Inflammatory macrophage treated with lipopolysaccharide for 1 hour (primary cell): ENCODE results near the gene MARK4.
"Not testable (repeated sequence)": the region's sequence is repeated elsewhere in the genome, so short reads cannot be mapped to it uniquely, and the experiment has no call there.

Experiments
- DNase-seq, 2 donors: peaks; one replicate each; pipeline ENCODE4 v3.0.0-alpha.2; 2020 to 2022

Gene MARK4

DNA sequence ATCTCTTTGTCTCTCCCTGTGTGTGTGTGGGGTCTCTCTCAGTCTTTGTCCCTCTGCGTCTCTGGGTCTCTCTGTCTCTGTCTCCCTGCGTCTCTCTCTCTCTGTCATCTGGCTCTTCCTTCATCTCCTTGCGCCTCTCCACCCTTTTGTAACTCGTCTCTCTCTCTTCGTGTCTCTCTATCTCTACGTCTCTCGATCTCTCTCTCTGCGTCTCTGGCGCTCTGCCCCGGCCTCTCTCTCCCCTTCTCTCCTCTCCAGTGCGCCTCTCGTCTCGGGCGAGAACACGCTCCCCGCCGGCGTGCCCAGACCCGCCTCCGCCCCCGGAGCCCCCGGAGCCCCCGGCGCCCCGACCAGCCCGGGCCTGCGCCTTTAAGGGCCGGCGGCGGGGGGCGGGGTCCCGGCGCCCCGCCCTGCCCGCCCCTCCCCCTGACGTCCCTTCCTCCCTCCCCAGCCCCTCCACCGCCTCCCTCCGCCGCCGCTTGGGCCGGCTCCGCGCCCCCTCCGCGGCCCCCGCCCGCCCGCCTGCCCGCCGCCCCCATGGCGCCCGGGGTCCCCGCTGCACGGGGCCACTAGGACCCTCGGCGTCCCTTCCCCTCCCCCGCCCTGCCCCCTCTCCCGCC lies at the start of gene MARK4:
TSS of gene MARK4 (plus strand) at position 440 of the 620 bp plus-strand sequence. CDS start 318 bp downstream, outside the sequence.
- peak; percentile 30 to 49 for DNase-seq

DNA sequence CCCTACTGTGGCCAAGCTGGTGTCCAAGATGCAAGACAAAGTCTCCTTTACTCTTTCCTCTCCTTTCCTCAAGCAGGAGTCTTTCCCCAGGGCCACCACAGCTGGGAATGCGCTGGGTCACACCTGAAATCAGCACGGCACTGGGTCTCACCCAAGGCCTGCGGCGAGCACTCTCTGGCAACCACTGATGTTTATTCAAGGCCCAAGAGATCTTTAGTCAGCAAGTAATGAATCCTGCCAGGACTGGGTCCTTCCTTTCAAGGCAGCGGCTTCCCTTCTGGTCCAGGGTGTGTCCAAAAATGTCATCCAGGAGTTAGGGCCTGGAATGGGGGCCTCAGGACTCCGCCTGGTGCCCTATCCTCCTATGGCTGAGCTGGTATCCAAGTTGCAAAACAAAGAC lies 48.4 kb upstream of the MARK4 start:
- DNase-seq, result no peak

DNA sequence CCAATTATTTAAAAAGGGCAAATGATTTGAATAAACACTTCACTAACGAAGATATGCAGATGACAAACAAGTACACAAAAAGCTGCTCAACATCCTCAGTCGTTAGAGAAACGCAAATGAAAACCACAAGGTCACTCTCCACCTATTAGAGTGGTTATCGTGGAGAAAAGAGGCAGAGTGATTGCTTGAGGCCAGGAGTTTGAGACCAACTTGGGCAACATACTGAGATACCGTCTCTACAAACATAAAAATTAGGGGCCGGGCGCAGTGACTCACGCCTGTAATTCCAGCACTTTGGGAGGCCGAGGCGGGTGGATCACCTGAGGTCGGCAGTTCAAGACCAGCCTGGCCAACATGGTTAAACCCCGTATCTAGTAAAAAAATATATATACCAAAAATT lies 45.3 kb upstream of the MARK4 start:
- DNase-seq, result no peak

DNA sequence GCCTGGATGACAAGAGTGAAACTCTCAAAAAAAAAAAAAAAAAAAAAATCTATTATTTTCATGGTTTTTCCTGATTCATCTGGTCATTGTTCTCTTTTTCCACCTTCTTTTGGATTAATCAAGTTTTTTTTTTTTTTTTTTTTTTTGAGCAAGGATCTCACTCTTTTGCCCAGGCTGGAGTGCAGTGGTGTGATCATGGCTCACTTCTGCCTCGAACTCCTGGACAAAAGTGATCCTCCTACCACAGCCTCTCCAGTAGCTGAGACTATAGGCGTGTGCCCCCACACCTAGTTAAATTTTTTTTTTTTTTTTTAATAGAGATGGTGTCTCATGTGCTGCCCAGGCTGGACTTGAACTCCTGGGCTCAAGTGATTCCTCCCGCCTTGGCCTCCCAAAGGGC lies 44.7 kb upstream of the MARK4 start:
- DNase-seq, result no peak

DNA sequence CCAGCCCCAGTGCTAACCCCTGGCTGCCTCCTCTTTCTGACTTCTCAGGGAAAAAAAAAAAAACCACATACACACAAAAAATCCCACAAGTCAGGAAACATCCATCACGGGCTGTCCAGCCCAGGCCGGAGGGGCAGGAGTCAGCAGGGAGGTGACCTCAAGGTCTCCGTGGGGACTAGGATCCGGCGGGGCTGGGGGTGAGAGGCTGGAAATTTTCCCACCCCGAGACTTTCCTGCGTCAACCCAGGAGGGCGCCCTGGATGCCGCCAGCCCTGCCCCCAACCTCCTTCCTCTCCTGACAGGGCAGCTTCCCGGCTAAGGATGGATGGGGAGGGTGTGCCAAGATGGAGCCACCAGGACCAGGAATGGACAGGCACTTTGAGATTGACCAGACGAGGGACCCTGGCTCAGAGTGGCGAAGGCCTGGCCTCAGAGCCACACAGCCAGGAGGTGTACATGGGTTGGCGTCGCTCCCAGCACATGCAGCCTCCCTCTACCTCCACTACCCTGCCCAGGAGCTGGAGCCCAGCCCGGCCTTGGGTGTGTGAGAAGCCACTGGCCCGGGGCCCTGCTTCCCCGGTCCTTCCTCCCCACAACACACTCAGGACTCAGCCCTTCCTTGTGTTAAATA lies 39.2 kb upstream of the MARK4 start:
- DNase-seq, result no peak

DNA sequence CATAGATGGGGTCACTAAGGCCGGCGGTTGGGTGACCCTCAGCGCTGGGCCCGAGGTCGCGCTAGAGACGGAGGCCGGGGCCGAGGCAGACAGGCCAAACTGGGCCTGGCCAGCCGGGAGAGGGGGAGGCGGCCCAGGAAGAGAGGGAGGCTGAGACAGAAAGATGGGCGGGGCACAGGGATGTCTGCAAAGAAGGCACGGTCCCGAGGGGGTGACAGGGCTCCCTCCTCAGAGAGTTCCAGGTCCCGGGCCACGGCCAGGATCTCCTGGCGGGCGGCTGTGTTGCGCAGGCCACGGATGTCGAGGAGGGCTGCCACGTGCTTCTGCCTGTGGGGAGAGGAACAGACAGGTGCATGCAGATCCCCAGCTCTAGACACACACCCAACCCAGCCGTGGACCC lies 38.0 kb upstream of the MARK4 start:
- no peak for DNase-seq

DNA sequence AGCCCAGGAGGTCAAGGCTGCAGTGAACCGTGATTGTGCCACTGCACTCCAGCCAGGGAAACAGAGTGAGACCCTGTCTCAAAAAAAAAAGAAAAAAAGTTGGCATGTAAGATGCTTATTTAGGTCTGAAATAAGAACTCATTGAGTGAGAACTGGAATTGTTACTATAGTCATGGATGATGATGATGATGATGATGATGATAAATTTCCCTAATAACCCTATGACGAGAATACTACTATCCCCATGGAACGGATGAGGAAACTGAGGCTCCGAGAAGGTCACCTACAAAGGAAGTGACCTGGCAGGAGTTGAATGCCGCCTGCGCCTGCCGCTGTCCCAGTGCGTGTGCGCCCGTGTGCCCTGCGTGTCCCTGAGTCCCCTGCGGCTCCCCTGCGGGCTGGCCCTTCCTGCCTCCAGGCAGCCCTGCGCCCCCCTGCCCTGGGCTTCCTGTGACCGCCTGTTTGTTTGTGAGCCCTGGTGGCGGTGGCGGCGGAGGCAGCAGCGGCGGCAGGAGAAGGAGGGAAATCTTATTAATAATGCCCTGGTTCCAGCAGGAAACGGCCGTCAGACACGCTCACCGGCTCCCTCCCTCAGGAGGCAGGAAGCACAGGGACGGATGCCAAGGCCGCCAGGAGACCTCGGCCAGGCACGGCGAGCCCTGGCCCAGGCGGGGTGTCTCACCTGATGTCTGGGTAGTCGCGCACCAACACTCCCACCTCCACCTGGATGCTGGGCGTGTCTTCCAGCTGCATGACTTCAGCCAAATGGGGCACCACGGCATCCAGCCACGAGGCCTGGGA lies 35.5 kb upstream of the MARK4 start:
- DNase-seq, result no peak

DNA sequence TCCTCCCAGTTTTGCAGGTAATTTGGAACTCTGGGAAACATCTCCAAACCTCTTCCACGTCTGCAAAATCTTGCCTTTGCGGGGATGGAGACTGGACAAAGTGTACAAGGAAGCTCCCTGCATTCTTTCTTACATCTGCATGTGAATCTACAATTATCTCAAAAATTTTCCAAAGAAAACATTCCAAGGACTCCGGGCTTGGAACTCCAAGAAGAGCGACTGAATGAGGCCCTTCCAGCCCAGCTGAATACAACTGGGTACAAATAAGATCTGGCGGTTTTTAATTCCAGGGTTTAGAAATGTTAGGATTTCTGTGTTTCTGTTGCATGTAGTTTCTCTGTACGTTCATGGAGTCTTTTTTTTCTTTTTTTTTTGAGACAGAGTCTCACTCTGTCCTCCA lies 34.4 kb upstream of the MARK4 start:
- DNase-seq, result no peak

DNA sequence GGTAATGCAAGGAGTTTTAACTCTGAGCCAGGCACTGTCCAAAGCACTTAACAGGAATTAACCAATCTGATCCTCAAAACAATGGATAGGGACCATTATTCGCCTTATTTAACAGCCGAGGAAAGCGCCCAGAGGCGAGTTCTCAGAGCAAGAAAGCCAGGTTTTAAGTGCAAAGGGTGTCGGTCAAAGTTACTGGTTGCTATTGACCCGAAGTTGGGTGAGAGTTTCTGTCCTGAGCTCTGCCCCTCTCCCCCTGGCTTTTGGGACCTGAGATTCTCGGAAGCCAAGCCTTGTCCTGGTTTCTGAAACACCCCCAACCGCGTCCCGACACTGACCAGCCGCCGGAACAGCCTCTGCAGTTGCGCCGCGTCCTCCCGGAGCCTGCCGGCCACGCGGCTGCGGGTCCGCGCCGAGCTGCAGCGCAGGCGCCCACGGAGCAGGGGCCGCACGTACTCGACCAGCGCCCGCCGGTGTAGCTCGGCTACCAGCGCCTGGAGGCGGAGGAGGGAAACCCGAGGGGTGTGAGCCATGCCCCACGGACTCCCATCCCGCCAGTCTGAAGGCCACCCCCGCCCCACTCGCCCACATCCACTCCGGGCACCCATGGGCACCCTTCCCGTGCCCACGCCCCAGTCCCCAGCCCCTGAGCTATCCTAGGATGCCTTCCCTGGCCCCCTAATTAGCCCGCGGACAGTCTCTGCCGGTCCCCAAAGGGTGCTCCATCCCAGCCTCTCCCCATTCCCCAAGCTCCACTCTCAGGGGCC lies 33.7 kb upstream of the MARK4 start:
- DNase-seq, result no peak

DNA sequence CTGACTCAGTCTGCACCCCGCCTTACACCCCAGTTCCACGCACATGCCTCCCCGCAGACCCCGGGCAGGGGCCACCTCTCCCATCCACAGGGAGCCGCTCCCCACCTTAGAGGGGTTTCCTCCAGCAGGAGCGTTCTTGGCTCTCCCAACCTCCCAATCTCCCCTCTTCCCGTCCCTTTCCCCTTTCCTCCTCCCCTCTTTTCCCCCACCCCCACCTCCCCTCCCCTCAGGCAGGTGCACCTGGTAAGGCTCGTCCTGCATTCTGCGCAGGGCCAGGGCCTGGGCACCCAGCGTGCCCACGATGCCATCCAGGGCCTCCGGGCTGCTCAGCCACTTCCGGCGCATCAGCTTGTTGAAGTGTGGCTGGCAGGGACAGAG lies 33.1 kb upstream of the MARK4 start:
- DNase-seq, result no peak

DNA sequence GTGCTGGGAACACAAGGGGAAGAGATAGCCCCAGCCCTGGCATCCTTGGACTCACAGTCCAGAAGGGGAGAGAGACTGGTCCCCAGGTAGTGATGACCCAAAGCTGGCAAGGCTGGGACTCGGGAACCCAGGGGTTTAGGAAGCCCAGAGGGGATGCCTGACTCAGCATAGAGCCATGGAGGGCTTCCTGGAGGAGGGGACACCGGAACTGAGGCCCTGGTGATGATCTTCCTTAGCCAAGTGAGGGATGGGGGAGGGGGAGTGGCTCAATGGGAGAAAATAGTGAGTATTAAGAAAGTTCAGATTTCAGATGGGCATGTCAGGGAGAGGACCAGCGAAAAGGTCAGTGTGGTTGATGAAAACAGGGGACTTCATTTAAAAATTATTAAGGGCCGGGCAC lies 32.6 kb upstream of the MARK4 start:
- no peak for DNase-seq

DNA sequence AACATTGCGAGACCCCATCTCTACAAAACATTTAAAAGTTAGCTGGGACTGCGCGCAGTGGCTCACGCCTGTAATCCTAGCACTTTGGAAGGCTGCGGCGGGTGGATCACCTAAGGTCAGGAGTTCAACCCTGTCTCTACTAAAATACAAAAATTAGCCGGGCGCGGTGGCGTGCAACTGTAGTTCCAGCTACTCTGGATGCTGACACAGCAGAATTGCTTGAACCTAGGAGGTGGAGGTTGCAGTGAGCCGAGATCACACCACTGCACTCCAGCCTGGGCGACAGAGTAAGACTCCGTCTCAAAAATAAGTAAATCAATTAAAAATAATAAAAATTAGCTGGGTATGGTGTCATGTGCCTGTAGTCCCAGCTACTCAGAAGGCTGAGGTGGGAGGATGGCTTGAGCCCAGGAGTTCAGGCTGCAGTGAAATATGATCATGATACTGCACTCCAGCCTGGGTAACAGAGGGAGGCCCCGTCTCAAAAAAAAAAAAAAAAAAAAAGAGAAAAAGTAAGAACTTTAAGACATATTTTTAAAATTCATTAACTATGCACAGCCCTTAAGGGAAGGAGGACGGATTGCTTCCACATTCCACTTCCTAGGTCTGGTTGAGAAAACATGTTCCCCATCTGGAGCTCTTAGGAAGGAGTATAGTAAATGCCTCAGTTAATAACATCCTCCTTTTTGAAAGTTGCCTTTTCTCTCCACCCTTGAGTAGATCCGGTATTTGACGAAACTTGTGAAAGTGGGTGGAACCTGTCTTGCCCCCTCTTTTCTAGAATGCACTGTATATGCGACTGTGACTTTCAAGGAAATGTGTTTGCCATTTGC lies 31.9 kb upstream of the MARK4 start:
- DNase-seq, result peak; percentile 9 to 44

DNA sequence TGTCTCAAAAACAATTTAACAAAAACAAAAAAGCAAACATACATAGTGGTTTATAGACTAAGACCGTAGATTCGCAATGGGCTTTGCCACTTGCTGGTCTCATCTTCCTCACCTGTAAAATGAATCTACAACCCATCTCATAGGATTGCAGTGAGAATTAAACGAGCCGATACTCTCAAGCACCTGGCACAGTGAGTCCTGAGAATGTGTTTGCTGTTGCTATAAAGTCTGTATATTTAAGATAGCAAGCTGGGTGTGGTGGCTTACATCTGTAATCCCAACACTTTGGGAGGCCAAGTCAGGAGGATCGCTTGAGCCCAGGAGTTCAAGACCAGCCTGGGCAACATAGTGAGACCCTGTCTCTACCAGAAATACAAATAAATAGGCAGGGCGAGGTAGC lies 28.3 kb upstream of the MARK4 start:
- no peak for DNase-seq

DNA sequence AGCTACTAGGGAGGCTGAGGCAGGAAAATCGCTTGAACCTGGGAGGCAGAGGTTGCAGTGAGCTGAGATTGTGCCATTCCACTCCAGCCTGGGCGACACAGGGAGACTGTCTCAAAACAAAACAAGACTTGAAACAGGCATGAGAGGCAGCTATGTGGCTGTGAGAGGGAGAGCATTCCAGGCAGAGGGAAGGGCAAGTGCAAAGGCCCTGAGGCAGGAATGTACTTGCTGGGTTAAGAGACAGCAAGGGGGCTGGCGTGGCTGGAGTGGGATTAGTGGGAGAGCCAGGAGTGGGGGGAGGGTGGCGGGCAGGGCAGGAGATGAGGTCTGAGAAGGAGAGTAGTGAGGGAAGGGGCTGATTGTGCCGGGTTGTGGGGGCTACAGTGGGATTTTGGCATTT lies 27.2 kb upstream of the MARK4 start:
- DNase-seq, result no peak

DNA sequence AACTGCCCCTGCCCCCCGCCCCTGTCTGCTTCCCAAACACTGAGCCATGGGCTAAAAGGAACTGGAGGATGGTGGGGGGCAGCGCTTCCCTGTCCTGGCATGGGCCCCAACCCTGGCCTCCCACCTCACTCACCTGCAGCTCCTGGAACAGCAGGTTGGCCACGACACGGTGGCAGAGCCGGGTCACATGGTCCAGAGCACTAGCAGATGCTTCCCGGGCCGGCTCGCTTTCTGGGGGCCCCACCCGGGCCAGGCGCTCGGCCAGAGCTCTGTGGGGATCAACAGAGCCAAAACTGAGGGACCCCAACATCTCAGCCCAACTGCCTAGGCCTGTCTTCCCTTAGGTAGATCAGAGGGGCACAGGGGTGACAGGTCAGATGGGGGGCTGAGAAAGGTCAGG lies 26.4 kb upstream of the MARK4 start:
- DNase-seq, result no peak

DNA sequence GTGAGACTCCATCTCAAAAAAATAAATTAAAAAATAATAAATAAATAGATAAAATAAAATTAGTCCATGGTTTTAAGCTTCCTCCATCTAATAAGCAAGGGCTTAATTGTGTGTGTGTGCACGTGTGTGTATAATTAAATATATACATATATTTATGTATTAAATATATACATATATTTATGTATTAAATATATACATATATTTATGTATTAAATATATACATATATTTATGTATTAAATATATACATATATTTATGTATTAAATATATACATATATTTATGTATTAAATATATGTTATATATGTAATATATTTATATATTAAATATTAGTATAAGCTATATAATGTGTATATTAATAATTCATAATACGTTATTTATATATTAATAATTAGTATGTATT lies 22.0 kb upstream of the MARK4 start:
- not testable (repeated sequence) for DNase-seq

DNA sequence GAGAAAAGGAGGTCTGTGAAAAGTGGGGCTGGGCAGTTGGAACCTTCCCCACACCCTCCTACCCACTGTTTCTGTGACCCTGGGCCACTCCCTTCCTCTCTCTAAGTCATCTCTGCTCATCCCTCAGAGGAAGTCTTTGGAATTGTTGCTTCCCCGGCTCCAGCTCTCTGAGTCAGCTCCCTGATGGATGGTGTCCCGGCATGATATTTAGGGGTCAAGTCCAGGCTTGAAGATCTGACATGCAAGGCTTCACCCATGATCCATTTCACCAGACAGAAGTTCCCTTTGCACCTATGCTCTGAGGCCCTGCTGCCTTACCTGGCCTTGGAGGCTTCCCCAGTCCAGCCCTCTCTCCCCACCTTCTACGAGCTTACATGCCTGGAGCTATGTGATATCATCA lies 19.2 kb upstream of the MARK4 start:
- DNase-seq, result no peak

DNA sequence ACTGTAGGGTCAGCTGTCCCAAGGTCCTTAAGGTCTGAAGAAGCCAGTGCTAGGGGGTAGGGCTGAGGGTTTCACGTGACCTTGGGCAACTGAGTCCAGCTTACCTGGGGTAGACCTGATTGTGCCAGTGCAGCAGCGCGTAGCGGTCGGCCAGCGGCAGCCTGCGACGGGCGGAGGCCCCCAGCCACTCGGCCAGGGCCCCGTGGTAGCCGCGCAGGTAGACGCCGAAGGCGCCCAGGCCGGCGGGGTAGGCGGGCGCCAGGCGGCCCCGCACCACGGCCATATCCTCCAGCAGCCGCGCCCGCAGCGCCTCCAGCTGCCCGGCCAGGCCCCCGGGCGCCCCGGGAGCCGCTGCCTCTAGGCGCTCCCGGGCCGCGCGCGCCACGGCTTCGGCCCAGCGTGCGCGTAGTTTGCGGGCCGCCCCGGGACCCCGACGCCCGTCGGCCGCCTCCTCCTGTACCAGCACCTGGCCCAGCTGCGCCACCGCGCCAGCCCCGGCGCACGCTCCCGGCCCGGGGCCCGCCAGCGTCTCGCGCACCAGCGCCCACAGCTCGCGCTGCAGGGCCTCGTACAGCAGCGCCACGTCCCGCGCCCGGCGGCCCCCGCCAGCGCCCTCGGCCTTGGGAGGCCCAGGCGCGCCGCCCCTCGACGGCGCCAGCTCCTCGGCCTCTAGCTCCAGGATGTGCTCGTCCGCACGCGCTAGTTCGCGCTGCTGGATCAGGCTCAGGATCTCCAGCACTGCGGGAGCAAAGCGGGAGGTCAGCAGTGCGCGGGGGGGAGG lies 16.8 kb upstream of the MARK4 start:
- DNase-seq, result no peak

DNA sequence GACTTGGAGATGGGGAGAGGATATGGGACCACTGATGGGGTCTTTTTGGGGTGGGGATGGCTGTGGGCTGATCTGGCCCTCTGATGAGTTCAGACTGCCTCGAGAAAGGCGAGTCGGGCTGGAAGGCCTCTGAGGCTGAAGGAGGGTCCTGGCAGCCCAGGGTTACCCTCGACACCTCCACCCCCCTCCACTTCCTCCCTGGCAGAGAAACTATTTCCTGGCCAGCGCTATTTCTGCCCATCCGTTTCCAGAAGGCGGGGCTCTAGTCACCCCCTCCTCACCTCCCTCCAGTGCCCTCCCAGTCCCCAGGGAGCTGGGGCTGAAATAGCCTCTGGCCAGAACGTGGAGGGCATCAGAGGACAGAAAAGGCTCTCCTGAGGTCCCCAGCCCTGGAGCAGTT lies 15.6 kb upstream of the MARK4 start:
- DNase-seq, result no peak

DNA sequence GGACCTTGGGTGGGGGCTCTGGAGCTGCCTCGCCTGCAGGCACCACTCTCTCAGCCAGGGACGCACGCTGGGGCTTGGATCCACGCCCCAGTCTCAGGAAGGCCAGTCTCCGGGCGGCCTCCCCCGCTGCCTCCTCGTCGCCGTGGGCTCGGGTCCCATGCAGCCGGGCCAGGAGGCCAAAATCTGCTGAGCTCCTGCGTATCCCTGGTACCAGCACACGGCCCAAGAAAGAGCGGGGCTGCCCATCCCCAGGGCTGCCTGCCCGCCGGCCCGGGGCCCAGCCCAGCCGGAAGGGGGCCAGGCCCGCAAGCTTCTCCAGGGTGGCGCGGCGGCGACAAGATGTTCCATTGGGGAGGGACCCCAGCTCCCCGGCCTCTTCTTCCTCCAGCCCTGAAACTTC lies 12.5 kb upstream of the MARK4 start:
- DNase-seq, result no peak

DNA sequence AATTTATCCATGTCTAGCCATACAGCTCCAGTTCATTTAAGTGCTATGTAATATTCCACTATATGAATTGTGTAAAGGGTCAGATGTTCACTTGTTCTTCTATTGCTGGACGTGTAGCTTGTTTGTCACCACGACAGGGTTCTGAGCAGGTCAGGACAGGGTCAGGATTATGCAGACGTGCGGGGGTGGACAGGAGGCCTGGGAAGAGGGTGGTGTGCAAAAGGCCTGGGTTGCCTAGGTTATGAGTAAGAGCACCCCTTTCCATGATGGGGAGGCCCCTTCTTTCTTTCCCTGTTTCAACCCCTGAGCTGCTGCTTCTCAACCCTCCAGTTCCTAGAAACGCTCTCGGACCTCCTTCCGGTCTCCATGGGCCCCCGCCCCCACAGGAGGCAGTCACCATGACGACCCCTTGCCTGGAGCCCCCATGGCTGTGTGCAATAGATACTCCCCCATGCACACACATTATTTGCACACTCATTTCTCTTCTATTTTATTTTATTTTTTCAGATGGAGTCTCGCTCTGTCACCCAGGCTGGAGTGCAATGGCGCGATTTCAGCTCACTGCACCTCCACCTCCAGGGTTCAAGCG lies 7.8 kb upstream of the MARK4 start:
- no peak for DNase-seq
